Naive B cell (primary cell): ENCODE measurements around the gene DIP2B. TPM values are rescaled to one million over a fixed set of nuclear protein-coding genes. Genes with fewer than 3 reads are reported as not detected.

Experiments
- ATAC-seq, 2 donors: fragments of 150-1000 bp; cut with Tn5 transposase; 2 replicates each; pipeline ENCODE4 v1.10.0; 2021; ENCODE audit warnings: low read depth in 2 of 2, mild to moderate bottlenecking in 2 of 2, moderate library complexity in 2 of 2
- DNase-seq: peaks from one replicate; pipeline ENCODE4 v3.0.0; 2022
- H3K27ac Mint-ChIP-seq, 6 donors: one replicate each; pipeline ENCODE4 v1.8.0; 2020 to 2022; ENCODE audit warnings: mild to moderate bottlenecking in 6 of 6, mixed read lengths in 6 of 6, moderate library complexity in 5 of 6, inconsistent platforms in 2 of 6
- H3K27me3 Mint-ChIP-seq, 3 donors: one replicate each; pipeline ENCODE4 v1.8.0; 2021 to 2022; ENCODE audit warnings: mixed read lengths in 3 of 3, mild to moderate bottlenecking in 1 of 3
- H3K36me3 Mint-ChIP-seq, 2 donors: one replicate each; pipeline ENCODE4 v1.8.0; 2020 to 2022; ENCODE audit warnings: mixed read lengths in 2 of 2, inconsistent platforms in 1 of 2, mild to moderate bottlenecking in 1 of 2
- H3K4me1 Mint-ChIP-seq, 3 donors: one replicate each; pipeline ENCODE4 v1.8.0; 2020 to 2022; ENCODE audit warnings: mixed read lengths in 3 of 3, inconsistent platforms in 1 of 3, mild to moderate bottlenecking in 1 of 3, moderate library complexity in 1 of 3
- H3K4me3 Mint-ChIP-seq, 8 donors: one replicate each; pipeline ENCODE4 v1.8.0; 2020 to 2022; ENCODE audit warnings: mild to moderate bottlenecking in 8 of 8, mixed read lengths in 8 of 8, moderate library complexity in 8 of 8, inconsistent platforms in 2 of 8
- H3K9me3 Mint-ChIP-seq, 7 donors: one replicate each; pipeline ENCODE4 v1.8.0; 2020 to 2022; ENCODE audit warnings: mixed read lengths in 7 of 7, mild to moderate bottlenecking in 5 of 7, inconsistent platforms in 2 of 7, moderate library complexity in 1 of 7
- polyA plus RNA-seq, 6 donors: library from polyadenylated mRNA; unstranded; fragments of 300-500 nt; fragmentation: Illumina TruSeq; gene quantifications; one replicate each; pipeline ENCODE4 v1.2.3, GENCODE V29; 2021; ENCODE audit warnings: low read depth in 6 of 6

DIP2B gene
- polyA plus RNA-seq, 6 donors from 2014 or later = 13.4 to 26.7 (median 18.1) TPM

DNA sequence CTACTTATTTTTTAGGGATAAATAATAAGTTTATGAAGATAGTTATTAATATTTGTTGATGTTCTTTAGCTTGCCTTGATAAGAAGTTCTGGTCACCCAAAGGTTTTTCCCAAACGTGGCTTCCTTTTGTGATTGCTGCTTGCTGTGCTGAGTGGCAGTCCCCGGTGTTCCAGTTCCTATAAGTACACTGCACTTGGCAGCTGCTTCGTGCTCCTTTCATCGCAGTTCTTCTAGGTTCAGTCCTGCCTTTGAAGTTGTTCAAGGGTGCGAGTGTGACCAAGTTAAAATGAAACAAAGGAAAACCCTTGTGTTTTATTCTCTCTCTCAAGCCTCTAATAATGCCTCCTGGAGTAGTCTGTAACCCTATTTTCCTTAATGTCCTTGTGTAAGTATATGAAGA, 130.6 kb downstream of the DIP2B start:
- DNase-seq = no peak
- Mint-ChIP-seq H3K36me3 (peaks cover 6 to 9% of the 10 kb centered on the region in 2 donors), H3K27ac (peak overlapping the region in 5 of 6 donors; percentile 16 to 81 (median 28)), H3K9me3 (peaks cover 0 to under 1% (median 0%) of the 10 kb centered on the region in 7 donors), H3K27me3 (no peaks in the 10 kb centered on the region), H3K4me3 (no peak overlapping the region), H3K4me1 (peaks cover 34 to 45% (median 38%) of the 10 kb centered on the region in 3 donors)
- ATAC-seq = no peak

DNA sequence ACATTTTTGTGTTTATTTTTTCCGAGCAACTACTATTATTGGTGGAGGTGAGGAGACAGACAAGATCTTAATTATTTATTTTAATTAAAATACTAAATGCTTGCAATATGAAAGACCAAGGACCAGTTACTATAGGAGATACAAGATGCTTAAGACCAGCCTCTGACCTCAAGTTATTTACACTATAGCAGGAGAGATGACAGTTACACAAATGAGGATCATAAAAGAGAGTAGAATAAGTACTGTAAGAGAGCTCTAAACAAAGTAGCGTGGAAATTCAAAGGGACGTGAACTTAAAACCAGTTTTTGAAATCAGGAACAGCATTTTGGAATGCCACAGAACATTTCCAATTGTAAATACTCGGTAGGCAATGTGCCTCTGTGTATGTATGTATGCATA, 131.1 kb downstream of the DIP2B start:
- Mint-ChIP-seq H3K4me3 (no peak overlapping the region), H3K27me3 (no peaks in the 10 kb centered on the region), H3K36me3 (peaks cover 5 to 6% of the 10 kb centered on the region in 2 donors), H3K27ac (peak overlapping the region in 3 of 6 donors; percentile 3 to 69 (median 28)), H3K4me1 (peaks cover 34 to 50% (median 43%) of the 10 kb centered on the region in 3 donors), H3K9me3 (no peaks in the 10 kb centered on the region)
- ATAC-seq (no peak), DNase-seq (no peak)

DNA sequence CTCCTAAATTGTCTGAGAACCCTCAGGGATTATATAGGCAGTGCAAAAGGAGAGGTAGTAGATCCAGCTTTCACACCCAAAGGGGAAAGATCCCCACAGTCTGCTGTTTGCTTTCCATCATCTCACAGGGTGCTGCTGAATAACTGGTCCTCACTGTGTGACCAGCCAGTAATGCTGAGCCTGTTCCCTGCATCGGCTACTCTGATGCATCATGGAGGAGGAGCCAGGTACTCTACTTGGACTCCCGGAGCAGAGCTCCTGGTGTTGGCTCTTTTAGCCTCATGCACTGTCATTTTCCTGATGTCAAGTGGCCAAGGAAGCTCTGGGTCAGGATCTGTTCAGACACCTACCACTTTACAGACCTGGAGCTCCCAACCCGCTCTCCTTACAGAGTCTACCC, 131.7 kb downstream of the DIP2B start:
- Mint-ChIP-seq H3K4me3 (no peak overlapping the region), H3K27me3 (no peaks in the 10 kb centered on the region), H3K36me3 (peaks cover 5 to 11% of the 10 kb centered on the region in 2 donors), H3K27ac (peak overlapping the region in 4 of 6 donors; percentile 43 to 83 (median 66)), H3K4me1 (peaks cover 37 to 57% (median 48%) of the 10 kb centered on the region in 3 donors), H3K9me3 (no peaks in the 10 kb centered on the region)
- no peak for ATAC-seq
- no peak for DNase-seq

DNA sequence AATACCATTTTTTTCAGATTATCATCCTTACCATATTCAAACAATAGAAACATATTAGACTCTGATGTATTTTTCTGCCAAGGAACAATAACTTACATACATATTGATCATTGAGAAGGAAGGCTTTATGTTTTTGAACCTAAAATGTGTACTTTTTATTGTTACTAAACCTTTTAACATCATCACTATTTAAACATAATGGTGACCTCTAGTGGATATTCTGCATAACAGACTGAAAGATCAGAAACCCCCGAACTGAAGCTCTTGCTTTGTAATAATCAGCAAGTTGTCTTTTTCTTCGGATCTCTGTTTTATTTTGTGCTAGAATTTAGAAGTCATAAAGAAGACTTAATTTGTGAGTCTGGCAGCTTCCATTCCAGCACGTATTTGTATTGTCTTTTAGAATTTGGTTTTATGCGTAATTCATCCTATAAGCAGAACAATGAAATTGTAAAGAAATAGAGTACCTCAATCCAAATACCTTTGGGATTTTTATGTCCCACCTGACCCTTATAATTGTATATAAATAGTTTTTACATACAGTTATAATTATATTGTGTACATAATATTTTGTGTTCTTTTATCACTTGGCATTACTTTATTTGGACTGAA, 133.2 kb downstream of the DIP2B start:
- peak in 1 of 2 donors; percentile 59 for ATAC-seq
- Mint-ChIP-seq H3K27me3 (no peaks in the 10 kb centered on the region), H3K27ac (peak overlapping the region in 5 of 6 donors; percentile 51 to 75 (median 60)), H3K36me3 (peaks cover 14 to 15% of the 10 kb centered on the region in 2 donors), H3K4me1 (peaks cover 43 to 60% (median 55%) of the 10 kb centered on the region in 3 donors), H3K4me3 (no peak overlapping the region), H3K9me3 (no peaks in the 10 kb centered on the region)
- peak; percentile 43 for DNase-seq

DNA sequence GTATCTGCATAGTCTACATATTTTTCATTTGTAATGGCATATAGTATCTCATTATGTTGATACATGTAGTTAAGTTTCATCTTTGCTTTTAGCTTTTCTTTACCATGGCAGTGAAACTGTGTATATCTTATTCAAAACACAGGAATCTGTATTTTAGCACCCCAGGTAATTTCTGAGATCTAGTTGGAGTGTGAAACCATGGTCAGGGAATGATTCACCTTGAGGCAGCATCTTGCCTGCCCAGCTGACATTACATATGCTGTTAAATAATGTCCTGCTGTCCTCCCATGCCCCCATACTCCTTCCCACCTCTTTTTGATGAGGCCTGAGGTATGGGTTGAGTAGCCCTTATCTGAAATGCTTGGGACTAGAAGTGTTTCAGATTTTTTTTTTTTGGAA, 133.7 kb downstream of the DIP2B start:
- no peak overlapping the region for H3K27ac Mint-ChIP-seq
- no peaks in the 10 kb centered on the region for H3K9me3 Mint-ChIP-seq
- no peaks in the 10 kb centered on the region for H3K27me3 Mint-ChIP-seq
- no peak for ATAC-seq
- peaks cover 39 to 60% (median 50%) of the 10 kb centered on the region in 3 donors for H3K4me1 Mint-ChIP-seq
- H3K4me3 Mint-ChIP-seq = no peak overlapping the region
- H3K36me3 Mint-ChIP-seq = peaks cover 11 to 14% of the 10 kb centered on the region in 2 donors
- no peak for DNase-seq

DNA sequence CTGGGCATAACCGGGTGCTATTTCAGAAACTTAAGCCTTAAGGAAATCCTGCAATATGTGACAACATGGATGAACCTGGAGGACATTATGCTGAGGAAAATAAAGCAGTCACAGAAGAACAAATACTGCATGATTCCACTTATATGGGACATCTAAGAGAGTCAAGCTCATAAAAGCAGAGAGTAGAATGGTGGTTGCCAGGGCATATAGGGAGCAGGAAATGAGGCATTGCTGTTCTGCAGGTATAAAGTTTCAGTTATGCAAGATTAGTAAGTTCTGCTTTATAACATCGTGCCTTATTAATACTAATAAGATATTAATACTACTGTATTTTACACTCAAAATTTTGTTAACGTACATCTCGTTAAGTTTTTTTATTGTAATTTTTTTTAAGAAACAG, 134.9 kb downstream of the DIP2B start:
- Mint-ChIP-seq H3K9me3 (no peaks in the 10 kb centered on the region), H3K27me3 (no peaks in the 10 kb centered on the region), H3K36me3 (peaks cover 11 to 14% of the 10 kb centered on the region in 2 donors), H3K4me3 (no peak overlapping the region), H3K4me1 (peaks cover 33 to 60% (median 43%) of the 10 kb centered on the region in 3 donors), H3K27ac (peak overlapping the region in 1 of 6 donors; percentile 72)
- no peak for DNase-seq
- ATAC-seq = no peak

DNA sequence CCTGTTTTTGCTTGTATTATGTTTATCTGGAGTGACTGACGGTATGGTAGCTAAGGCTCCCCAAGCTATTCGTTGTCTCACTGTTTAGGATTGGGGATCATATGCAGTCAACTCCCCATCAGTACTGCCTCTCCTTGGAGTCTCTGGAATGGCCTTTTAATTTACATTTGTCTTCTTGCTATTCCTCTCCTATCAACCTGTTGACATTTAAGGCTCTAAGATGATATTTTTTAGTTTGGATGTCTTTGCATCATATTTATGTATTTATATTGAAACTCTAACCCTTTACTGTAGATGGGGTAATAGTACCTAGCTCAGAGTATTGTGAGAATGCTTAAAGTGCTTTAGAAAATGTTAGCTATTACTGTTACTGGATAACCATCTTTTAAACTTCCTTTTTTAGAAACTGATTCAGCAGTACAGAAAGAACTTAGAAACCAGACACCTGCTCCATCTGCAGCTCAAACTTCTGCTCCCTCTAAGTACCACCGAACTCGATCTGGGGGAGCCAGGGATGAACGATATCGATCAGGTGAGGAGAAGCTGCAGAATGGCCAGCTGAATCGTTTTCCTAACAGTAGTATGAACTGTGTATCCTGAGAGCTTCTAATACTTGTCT, 135.6 kb downstream of the DIP2B start:
- peaks cover 11 to 14% of the 10 kb centered on the region in 2 donors for H3K36me3 Mint-ChIP-seq
- no peak overlapping the region for H3K4me3 Mint-ChIP-seq
- no peak for DNase-seq
- no peaks in the 10 kb centered on the region for H3K9me3 Mint-ChIP-seq
- no peak for ATAC-seq
- peaks cover 33 to 56% (median 41%) of the 10 kb centered on the region in 3 donors for H3K4me1 Mint-ChIP-seq
- no peak overlapping the region for H3K27ac Mint-ChIP-seq
- no peaks in the 10 kb centered on the region for H3K27me3 Mint-ChIP-seq

DNA sequence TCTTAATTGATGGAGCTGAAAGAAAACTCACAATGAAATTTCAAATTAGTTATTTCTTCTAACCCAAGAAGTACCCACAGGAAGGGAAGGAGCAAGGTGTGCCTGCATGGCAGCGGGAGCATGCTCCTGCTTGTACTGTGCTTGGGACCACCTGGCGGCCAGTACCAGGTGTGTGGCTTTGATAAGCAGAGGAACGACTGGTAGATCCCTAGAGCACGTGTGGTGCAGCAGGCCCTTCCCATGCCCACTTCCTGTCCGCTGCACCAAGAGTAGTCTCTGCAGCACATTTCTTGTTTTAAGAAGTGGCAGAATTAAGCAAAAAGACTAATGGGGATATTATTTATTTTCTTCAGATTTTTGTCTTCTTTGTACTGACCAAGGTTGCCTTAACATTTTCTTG, 136.8 kb downstream of the DIP2B start:
- Mint-ChIP-seq H3K4me1 (peaks cover 27 to 49% (median 37%) of the 10 kb centered on the region in 3 donors), H3K27ac (peak overlapping the region in 1 of 6 donors; percentile 56)

DNA sequence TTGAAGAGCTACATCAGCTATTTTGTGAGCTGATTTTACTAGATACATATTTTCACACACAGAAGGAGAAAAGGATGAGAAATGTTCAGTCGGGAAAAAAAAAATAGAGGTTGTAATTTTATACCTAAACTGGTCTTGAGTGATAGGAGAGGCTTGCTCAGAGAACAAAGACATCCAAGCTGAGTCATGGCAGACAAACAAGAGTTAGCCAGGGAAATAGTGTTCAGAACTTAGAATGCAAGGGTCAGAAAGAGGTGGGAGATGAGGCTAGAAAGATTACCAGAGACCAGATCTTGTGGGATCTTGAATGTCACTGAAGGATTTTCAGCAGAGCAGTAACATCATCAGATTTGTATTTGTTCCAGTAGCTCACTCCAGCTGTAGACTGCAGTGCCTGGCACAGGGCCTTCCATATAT, 137.3 kb downstream of the DIP2B start:
- peaks cover 27 to 44% (median 32%) of the 10 kb centered on the region in 3 donors for H3K4me1 Mint-ChIP-seq
- ATAC-seq (no peak), DNase-seq (no peak)
- no peak overlapping the region for H3K4me3 Mint-ChIP-seq
- H3K36me3 Mint-ChIP-seq = peaks cover 11 to 14% of the 10 kb centered on the region in 2 donors
- peak overlapping the region in 2 of 6 donors; percentile 30 to 34 for H3K27ac Mint-ChIP-seq
- no peaks in the 10 kb centered on the region for H3K9me3 Mint-ChIP-seq
- H3K27me3 Mint-ChIP-seq = no peaks in the 10 kb centered on the region

More for the DNA sequence above, 136.8 kb downstream of the DIP2B start:
- DNase-seq = no peak
- H3K36me3 Mint-ChIP-seq = peaks cover 11 to 14% of the 10 kb centered on the region in 2 donors
- H3K9me3 Mint-ChIP-seq = no peaks in the 10 kb centered on the region
- no peak for ATAC-seq
- peak overlapping the region in 1 of 8 donors; percentile 15 for H3K4me3 Mint-ChIP-seq
- H3K27me3 Mint-ChIP-seq = no peaks in the 10 kb centered on the region

DNA sequence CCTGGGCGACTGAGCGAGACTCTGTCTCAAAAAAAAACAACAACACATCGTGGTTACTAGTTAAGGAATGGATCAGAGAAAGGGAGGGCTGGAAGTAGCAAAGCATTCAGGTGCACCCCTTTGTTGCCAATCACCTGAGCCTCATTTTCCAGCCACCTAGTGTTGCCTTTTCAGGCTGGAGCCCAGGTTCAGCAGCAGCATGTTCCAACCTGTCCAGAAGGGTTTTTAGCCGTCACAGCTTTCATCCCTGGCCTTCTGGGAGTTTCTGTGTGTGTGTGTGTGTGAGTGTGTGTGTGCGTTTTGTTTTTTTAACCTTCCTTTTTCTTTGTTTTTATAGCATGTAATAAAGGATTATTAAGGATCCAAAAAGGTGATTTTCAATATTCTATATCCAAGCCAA, 138.0 kb downstream of the DIP2B start:
- Mint-ChIP-seq H3K4me1 (peaks cover 20 to 37% (median 25%) of the 10 kb centered on the region in 3 donors), H3K27me3 (no peaks in the 10 kb centered on the region), H3K27ac (peak overlapping the region in 3 of 6 donors; percentile 30 to 93 (median 64)), H3K4me3 (no peak overlapping the region), H3K36me3 (peaks cover 11 to 14% of the 10 kb centered on the region in 2 donors), H3K9me3 (no peaks in the 10 kb centered on the region)
- DNase-seq (no peak), ATAC-seq (no peak)

DNA sequence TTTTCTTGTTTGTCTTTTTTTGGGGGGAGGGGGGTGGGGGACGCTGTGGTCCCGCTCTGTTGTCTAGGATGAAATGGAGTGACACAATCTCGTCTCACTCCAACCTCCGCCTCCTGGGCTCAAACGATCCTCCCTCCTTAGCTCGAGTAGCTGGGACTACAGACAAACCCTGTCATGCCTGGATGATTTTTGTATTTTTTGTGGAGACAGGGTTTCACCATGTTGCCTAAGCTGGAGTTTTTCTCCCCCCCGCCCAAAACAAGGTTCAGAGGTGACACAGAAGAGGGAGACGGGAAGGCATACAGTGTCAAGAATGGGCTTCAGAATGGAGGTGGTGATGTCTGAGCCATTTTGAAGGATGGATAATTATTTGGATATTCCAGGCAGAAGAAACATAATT, 142.2 kb downstream of the DIP2B start:
- H3K4me3 Mint-ChIP-seq = no peak overlapping the region
- H3K27me3 Mint-ChIP-seq = no peaks in the 10 kb centered on the region
- H3K36me3 Mint-ChIP-seq = peaks cover under 1 to 4% of the 10 kb centered on the region in 2 donors
- ATAC-seq (no peak), DNase-seq (no peak)
- H3K27ac Mint-ChIP-seq = peak overlapping the region in 1 of 6 donors; percentile 7
- H3K9me3 Mint-ChIP-seq = no peaks in the 10 kb centered on the region
- peaks cover 5 to 14% (median 10%) of the 10 kb centered on the region in 3 donors for H3K4me1 Mint-ChIP-seq

DNA sequence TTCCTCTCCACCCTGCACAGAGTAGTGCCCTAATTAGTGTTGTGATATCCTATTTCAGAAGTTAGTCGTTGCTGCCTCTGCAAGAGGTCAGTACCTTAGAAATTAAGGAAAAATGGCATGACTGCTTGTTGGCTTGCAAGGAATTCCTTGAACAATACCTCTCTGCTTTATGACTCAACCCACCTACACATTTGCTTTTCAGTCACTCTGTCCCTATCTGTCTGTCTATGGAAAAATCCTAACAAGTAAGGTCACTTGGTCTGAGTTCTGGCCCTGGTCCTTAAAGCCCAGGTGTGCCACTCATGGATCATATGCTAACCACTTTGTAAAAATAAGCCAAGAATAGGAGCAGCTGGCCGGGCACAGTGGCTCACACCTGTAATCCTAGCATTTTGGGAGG, 142.7 kb downstream of the DIP2B start:
- ATAC-seq (no peak), DNase-seq (no peak)
- Mint-ChIP-seq H3K27ac (no peak overlapping the region), H3K36me3 (no peaks in the 10 kb centered on the region), H3K4me1 (peaks cover 2 to 14% (median 8%) of the 10 kb centered on the region in 3 donors), H3K9me3 (no peaks in the 10 kb centered on the region), H3K4me3 (no peak overlapping the region), H3K27me3 (no peaks in the 10 kb centered on the region)

DNA sequence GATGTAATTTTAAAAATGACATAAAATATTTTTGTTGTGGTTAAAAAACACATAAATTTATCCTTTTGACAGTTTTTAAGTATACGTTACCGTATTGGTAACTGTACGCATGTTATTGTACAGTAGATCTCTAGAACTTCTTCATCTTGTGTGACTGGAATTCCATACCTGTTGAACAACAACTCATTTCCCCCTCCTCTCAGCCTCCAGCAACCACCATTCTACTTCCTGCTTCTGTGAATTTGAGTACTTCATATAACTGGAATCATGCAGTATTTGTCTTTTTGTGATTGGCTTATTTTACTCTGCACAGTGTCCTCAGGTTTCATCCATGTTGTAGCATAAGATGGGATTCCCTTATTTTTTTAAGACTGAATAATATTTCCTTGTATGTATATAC, 145.5 kb downstream of the DIP2B start:
- no peaks in the 10 kb centered on the region for H3K36me3 Mint-ChIP-seq

More for the DNA sequence above, 145.5 kb downstream of the DIP2B start:
- ATAC-seq = no peak
- H3K27ac Mint-ChIP-seq = peak overlapping the region in 2 of 6 donors; percentile 10 to 57
- H3K4me3 Mint-ChIP-seq = no peak overlapping the region
- DNase-seq = no peak
- no peaks in the 10 kb centered on the region for H3K9me3 Mint-ChIP-seq
- H3K27me3 Mint-ChIP-seq = no peaks in the 10 kb centered on the region
- H3K4me1 Mint-ChIP-seq = peaks cover 12 to 27% (median 15%) of the 10 kb centered on the region in 3 donors
